Measurements from ENCODE around the gene SLC47A1.

The SLC47A1 gene

GRCh38 chr17:19533718-19534561 lies at the start of gene SLC47A1:
Gene SLC47A1, plus strand, starts transcription at chr17:19533854. Its CDS starts 86 bp downstream, at chr17:19533940.
- no peak for TF ChIP-seq CTCF (IDR thresholded peaks at IDR 0.05; ENCODE audit: low read depth, low read length)
- peak within 1 kb of the TSS; percentile 44 to 53 for H3K4me3 ChIP-seq (replicated peaks in 1 of 2; ENCODE audit: low read depth in 2 of 2, low read length in 2 of 2)
- DNase-seq (ENCODE audit: low read depth in 2 of 2) = peak; percentile 36 to 40

GRCh38 chr17:19485800-19486340 lies 47.8 kb upstream of the SLC47A1 start:
- no peak overlapping the region for H3K4me3 ChIP-seq (replicated peaks in 1 of 2; ENCODE audit: low read depth in 2 of 2, low read length in 2 of 2)
- TF ChIP-seq CTCF (IDR thresholded peaks at IDR 0.05; ENCODE audit: low read depth, low read length) = no peak
- no peak for DNase-seq (ENCODE audit: low read depth in 2 of 2)

GRCh38 chr17:19486351-19487023 lies 47.2 kb upstream of the SLC47A1 start:
- DNase-seq (ENCODE audit: low read depth in 2 of 2) = no peak
- TF ChIP-seq CTCF (IDR thresholded peaks at IDR 0.05; ENCODE audit: low read depth, low read length) = no peak
- no peak overlapping the region for H3K4me3 ChIP-seq (replicated peaks in 1 of 2; ENCODE audit: low read depth in 2 of 2, low read length in 2 of 2)

- TF ChIP-seq CTCF (IDR thresholded peaks at IDR 0.05; ENCODE audit: low read depth, low read length) = no peak
- H3K4me3 ChIP-seq (replicated peaks in 1 of 2; ENCODE audit: low read depth in 2 of 2, low read length in 2 of 2) = no peak overlapping the region
- DNase-seq (ENCODE audit: low read depth in 2 of 2) = peak in 1 of 2 donors; percentile 76
Observed at GRCh38 chr17:19487024-19487600, 46.5 kb upstream of the SLC47A1 start.

- DNase-seq (ENCODE audit: low read depth in 2 of 2) = no peak
- no peak overlapping the region for H3K4me3 ChIP-seq (replicated peaks in 1 of 2; ENCODE audit: low read depth in 2 of 2, low read length in 2 of 2)
- no peak for TF ChIP-seq CTCF (IDR thresholded peaks at IDR 0.05; ENCODE audit: low read depth, low read length)
Observed at GRCh38 chr17:19492141-19492540, 41.5 kb upstream of the SLC47A1 start.

GRCh38 chr17:19494961-19495806 lies 38.5 kb upstream of the SLC47A1 start:
- H3K4me3 ChIP-seq (replicated peaks in 1 of 2; ENCODE audit: low read depth in 2 of 2, low read length in 2 of 2) = no peak overlapping the region
- DNase-seq (ENCODE audit: low read depth in 2 of 2) = no peak
- TF ChIP-seq CTCF (IDR thresholded peaks at IDR 0.05; ENCODE audit: low read depth, low read length) = no peak
